GM12864 (cell line): ENCODE results near the gene NR6A1.

Experiments
- DNase-seq: peaks from one replicate; pipeline ENCODE4 v3.0.0-alpha.2; 2011; ENCODE audit warnings: low read depth
- H3K4me3 ChIP-seq: 2 replicates; pipeline ENCODE4 v1.5.1; 2011; ENCODE audit warnings: mild to moderate bottlenecking, low read depth, low read length, control low read depth
- TF ChIP-seq, protein P1 (sequence below): IDR thresholded peaks from 2 replicates; pipeline ENCODE4 v1.5.1; 2011; ENCODE audit warnings: low read depth, mild to moderate bottlenecking, moderate library complexity, low read length, control low read depth, inconsistent platforms; ENCODE audit errors: missing control alignments

NR6A1 gene

DNA sequence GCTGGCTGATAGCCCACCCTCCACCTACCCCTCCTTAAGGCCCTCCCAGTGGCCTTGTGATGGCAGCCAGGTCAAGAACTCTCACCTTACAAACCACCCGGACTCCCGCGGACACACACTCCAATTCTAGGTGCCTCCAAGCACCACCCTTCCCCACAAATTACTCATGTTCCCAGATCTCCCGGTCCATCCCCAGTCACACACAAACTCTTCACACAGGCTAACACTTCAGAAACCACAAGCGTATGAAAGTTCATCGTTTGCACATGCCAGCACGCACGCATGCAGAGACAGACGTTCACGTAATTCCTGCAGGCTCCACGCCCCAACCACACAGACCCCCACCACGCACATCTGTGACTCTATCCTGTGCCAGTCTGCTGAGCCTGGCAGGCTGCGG is 281.9 kb downstream of the NR6A1 start:
- no peak overlapping the region for H3K4me3 ChIP-seq
- no peak for DNase-seq
- TF ChIP-seq, protein P1, sequence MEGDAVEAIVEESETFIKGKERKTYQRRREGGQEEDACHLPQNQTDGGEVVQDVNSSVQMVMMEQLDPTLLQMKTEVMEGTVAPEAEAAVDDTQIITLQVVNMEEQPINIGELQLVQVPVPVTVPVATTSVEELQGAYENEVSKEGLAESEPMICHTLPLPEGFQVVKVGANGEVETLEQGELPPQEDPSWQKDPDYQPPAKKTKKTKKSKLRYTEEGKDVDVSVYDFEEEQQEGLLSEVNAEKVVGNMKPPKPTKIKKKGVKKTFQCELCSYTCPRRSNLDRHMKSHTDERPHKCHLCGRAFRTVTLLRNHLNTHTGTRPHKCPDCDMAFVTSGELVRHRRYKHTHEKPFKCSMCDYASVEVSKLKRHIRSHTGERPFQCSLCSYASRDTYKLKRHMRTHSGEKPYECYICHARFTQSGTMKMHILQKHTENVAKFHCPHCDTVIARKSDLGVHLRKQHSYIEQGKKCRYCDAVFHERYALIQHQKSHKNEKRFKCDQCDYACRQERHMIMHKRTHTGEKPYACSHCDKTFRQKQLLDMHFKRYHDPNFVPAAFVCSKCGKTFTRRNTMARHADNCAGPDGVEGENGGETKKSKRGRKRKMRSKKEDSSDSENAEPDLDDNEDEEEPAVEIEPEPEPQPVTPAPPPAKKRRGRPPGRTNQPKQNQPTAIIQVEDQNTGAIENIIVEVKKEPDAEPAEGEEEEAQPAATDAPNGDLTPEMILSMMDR = no peak

- TF ChIP-seq, protein P1 = no peak
- no peak overlapping the region for H3K4me3 ChIP-seq
- DNase-seq = no peak
These were observed 282.4 kb downstream of the NR6A1 start for GRCh38 chr9:124488641-124489210.

- TF ChIP-seq, protein P1 = no peak
- H3K4me3 ChIP-seq = no peak overlapping the region
- DNase-seq = no peak
These were observed 283.6 kb downstream of the NR6A1 start for GRCh38 chr9:124487260-124488182.

GRCh38 chr9:124486778-124487259 is 284.3 kb downstream of the NR6A1 start:
- H3K4me3 ChIP-seq = no peak overlapping the region
- DNase-seq = no peak
- TF ChIP-seq, protein P1 = no peak

DNA sequence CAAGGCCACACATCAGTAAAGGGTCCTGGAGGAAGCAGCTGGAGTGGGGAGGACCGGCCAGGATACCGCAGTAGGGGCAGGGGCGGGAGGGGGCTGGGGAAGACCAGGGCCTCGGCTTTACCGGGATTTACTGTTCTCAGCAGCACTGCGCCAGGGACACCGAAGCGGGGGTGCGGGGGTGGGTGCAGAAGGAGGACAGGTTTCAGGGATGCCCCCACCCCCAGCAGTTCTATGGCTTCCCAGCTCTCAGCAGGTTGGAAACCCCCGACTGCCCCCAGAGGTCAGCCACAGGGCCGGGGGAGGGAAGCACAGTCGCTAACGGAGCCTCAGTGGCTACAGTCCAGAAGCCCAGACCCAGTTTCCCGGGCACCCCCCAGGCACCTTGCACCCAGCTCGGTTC is 285.2 kb downstream of the NR6A1 start:
- no peak for DNase-seq
- no peak overlapping the region for H3K4me3 ChIP-seq
- TF ChIP-seq, protein P1 = no peak

GRCh38 chr9:124485201-124485600 is 285.9 kb downstream of the NR6A1 start:
- no peak for DNase-seq
- no peak overlapping the region for H3K4me3 ChIP-seq
- TF ChIP-seq, protein P1 = no peak
